ENCODE measurements around the gene BAD.

The BAD gene

DNA sequence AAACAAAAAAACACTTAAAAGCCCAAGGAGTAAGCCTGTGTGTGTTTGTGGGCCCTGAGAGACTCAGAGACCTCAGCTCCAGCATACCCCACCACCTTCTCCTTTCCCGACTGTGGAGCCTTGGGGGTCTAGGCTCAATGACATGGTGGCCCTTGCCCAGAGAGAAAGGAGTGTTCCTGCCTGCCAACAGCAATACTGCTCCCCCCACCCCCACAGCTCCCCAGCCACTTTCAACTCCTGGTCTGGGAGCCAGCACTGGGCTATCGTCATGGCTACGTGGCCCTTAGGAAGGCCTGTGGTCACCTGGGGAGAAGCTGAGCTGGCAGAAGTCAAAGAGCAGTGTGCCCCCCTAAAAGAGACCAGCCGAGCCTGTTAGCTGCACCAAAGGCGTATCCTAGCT, 40.4 kb downstream of the BAD start:
- DNase-seq (ENCODE audit: low spot score) = no peak

- DNase-seq (ENCODE audit: low spot score) = no peak
Observed at GRCh38 chr11:64243236-64243854, 41.1 kb downstream of the BAD start.

GRCh38 chr11:64241491-64242374, 42.7 kb downstream of the BAD start:
- DNase-seq (ENCODE audit: low spot score) = peak; percentile 64

DNA sequence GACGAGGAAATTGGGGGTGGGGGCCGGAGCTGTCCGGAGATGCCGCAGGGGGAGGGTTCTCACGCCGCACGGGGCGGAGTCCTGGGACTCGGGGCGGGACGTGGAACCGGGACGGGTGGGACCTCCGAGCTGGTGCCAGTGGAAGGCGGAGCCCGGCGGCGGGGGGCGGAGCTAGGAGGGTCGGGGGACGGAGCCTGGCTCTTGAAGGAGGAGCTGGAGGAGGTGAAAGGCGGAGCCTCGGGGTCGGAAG, 43.3 kb downstream of the BAD start:
- peak; percentile 98 for DNase-seq (ENCODE audit: low spot score)

GRCh38 chr11:64240435-64241240, 43.8 kb downstream of the BAD start, which contains the start of gene FKBP2:
FKBP2 (plus strand) TSS chr11:64241095; CDS start chr11:64242388, 1,293 bp downstream.
- peak; percentile 98 for DNase-seq (ENCODE audit: low spot score)

DNA sequence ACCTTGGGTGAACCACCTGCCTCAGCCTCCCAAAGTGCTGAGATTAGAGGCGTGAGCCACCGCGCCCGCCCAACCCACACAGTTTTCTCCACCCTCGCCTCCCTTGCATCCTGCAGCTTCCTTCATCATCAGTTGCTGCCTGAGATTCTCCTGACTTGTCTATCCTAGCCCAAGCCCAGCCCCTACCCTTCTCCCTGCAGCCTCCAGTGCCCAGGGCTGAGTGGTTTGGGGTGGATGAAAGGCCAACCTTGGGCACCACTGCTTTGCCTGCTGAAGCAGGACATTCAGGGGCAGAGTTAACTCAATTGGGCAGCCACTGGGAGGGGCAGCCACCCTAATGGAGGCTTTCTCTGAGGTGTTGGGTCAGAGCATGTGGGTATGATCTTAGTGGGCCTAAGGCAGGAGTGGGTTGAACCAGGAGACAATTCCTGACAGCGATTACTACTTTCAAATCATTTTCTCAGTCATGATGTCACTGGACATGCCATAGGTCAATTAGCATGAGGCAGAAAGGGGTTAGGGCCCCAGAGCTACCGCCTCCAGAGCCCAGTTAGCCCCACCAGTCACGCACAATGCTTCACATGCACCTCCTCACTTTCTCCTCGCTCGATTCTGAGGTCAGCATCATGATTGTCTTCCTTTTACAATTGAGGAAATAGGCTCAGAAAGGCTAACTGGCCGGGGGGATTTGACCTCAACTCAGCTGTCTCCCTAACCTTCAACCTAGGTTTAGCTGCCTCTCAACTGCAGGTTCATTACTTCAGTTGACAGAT, 44.6 kb downstream of the BAD start:
- DNase-seq (ENCODE audit: low spot score) = peak; percentile 80

- DNase-seq (ENCODE audit: low spot score) = no peak
Observed at GRCh38 chr11:64238999-64239398, 45.5 kb downstream of the BAD start.

- no peak for DNase-seq (ENCODE audit: low spot score)
Observed at GRCh38 chr11:64238076-64238475, 46.4 kb downstream of the BAD start.

- DNase-seq (ENCODE audit: low spot score) = no peak
Observed at GRCh38 chr11:64237484-64237951, 46.9 kb downstream of the BAD start.

DNA sequence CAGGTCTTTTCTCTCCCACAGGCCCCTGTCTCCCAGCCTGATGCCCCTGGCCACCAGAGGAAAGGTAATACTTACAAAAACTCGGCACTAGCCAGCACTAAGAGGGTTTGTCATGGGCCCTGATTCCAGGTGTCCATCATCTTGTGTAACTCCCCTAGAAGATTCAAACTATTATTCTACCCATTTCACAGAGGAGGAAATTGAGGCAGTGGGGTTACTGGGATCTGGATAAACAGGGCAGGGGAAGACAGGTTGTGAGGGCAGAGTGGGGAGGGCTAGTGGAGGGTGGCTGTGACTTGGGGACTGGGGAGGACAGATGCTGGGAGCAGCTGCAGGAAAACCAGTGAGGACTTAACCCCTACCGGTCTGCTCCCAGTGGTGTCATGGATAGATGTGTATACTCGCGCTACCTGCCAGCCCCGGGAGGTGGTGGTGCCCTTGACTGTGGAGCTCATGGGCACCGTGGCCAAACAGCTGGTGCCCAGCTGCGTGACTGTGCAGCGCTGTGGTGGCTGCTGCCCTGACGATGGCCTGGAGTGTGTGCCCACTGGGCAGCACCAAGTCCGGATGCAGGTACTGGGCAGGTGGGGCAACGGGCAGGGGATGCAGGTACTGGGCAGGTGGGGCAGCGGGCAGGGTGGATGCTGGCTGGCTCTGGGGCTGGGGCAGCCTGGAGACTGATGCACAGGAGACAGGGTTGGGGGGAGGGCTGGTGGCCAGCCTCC, 48.9 kb downstream of the BAD start:
- no peak for DNase-seq (ENCODE audit: low spot score)

DNA sequence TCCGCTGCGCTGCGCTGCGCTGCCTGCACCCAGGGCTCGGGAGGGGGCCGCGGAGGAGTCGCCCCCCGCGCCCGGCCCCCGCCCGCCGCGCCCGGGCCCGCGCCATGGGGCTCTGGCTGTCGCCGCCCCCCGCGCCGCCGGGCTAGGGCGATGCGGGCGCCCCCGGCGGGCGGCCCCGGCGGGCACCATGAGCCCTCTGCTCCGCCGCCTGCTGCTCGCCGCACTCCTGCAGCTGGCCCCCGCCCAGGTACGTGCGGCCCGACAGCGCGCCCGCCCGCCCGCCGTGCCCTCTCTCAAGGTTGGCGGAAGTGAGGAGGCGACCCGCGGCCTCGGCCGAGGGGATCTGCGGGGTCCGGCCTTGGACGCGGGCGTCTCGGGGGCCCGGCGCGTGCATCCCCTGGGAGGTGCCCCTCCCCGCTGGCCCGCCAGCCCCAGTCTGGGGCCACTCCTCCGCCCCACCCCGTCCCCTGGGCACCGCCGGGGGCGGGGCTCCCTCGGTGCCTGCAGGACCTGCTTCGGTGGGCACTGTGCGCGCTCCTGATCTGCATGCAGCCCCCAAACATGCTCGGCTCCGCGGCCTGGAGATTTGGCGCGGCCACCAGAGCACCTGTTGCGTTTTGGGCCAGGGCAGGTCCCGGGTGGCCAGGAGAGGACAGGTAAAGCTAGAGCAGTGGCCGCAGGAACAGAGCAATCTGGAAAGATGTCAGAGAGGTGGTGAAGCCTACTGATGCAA, 49.7 kb downstream of the BAD start:
- peak; percentile 65 for DNase-seq (ENCODE audit: low spot score)

- peak; percentile 72 for DNase-seq (ENCODE audit: low spot score)
Observed at GRCh38 chr11:64233913-64234586, 50.4 kb downstream of the BAD start, which contains the start of gene VEGFB. VEGFB (plus strand) TSS chr11:64234584; CDS start chr11:64234834, 250 bp downstream.

DNA sequence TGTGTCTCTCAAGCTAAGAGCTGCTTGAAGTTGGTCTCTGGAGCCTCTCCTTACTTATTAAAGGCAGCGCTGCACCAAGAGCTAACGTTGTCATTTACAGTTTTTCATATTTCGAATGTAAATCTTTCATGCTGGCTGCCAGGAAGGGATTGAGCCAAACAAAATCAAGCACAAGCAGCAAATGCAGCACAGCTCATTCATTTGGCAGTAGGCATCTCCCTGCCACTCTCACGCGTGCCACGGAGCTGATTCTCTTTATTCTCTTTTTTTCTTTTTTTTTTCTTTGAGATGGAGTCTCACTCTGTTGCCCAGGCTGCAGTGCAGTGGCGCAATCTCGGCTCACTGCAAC, 51.5 kb downstream of the BAD start:
- no peak for DNase-seq (ENCODE audit: low spot score)

DNA sequence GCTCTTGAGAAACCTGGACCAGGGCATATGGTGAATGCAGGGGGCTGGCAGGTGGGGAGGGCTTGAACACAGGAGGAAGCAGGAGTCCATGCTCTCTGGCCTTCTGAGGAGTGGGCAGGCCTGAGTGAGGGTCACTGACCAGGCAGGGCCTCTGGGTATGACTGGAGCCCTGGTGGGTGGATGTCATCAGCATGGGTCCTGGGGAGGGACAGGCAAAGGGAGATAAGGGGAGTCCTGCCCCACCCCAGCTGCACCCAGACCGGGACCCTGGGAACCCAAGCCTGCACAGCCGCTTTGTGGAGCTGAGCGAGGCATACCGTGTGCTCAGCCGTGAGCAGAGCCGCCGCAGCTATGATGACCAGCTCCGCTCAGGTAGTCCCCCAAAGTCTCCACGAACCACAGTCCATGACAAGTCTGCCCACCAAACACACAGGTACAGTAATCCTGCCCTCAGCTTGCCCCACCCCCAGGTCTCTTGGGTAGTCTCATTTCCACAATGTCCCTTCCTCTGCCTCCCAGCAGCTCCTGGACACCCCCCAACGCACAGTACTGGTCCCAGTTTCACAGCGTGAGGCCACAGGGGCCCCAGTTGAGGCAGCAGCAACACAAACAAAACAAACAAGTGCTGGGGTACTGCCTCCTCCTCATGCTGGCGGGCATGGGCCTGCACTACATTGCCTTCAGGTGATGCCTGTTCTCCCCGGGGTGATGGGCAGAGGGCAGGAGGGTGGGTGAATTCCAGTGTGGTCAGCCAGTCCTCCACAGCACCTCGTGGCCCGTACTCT, 52.1 kb downstream of the BAD start:
- no peak for DNase-seq (ENCODE audit: low spot score)

DNA sequence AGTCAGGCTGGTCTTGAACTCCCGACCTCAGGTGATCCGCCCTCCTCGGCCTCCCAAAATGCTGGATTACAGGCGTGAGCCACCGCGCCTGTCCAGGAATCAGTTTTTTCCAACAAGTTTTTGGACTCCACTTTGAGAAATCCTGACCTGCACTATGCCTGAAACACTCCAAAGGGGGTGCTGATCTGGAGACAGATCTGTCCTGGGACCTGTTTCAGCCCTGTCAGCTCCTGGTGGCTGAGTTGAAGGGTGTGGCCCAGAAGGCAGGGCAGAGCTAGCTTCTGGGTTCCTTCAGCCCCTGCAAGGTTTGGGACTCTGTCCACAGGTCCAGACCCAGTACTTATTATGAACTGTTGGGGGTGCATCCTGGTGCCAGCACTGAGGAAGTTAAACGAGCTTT, 52.9 kb downstream of the BAD start:
- DNase-seq (ENCODE audit: low spot score) = no peak

- peak; percentile 60 for DNase-seq (ENCODE audit: low spot score)
Observed at GRCh38 chr11:64230985-64231365, 53.5 kb downstream of the BAD start.

DNA sequence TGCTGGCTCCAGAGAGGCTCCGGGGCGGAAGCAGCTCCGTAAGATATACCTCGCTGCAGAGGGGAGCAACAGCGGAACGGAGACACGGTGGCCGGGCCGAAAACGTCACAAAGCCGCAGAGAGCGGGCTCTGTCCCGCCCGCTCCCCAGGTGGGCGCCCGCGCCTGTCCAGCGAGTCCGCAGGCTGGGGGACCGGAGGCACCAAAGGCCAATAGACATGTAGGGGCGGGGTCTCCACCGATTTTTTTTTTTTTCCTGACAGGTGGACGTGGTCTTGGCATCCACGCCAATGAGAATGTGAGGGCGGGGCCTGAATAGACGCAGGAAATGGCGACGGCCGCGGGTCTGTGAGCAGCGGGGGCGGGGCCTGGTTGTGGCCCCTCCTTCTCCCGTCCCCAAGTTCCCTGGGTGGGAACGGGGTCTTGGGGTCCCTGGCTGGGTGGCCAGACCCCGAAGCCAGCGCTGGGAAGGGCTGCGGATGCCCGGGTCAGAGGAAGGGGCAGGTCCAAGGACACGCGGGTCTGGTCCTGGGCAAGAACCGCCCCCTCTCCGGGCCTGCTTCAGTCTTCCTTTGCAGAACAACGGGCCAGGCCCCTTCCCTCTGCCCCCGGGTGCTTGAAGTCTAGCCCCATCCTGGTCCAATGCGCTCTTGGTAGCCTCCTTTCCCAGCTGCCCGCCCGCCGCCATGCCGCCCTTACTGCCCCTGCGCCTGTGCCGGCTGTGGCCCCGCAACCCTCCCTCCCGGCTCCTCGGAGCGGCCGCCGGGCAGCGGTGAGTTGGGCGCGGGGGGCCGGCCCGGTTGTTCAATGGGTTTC, 54.1 kb downstream of the BAD start, which contains the start of gene DNAJC4:
DNAJC4 (plus strand) TSS at position 378 of the 814 bp plus-strand sequence; CDS start at position 685, 307 bp downstream.
- DNase-seq (ENCODE audit: low spot score) = peak; percentile 95

DNA sequence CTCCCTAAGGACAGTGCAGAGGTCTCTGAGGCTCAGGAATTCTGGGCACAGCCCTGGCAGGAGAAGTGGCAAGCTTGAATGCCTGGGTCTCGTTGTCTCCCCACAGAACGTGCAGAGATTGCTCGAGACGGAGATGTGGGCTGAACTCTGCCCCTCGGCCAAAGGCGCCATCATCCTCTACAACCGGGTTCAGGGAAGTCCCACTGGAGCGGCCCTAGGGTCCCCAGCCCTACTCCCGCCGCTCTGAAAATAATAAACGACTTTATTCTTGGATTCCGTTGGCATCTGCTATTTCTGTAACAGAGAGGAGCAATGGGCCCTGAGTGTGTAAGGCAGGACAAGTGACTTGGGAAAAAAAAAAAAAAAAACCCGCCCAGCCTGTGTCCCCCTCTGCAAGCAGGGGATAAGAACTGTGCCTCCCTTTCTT, 54.7 kb downstream of the BAD start:
- DNase-seq (ENCODE audit: low spot score) = no peak
